ENCODE data around the gene TDP1.

Gene TDP1

GRCh38 chr14:89941830-89942377 is 13.8 kb upstream of the TDP1 start:
- no peak for DNase-seq (ENCODE audit: low spot score)

GRCh38 chr14:89947344-89947743 is 8.4 kb upstream of the TDP1 start:
- DNase-seq (ENCODE audit: low spot score) = no peak

GRCh38 chr14:89952576-89952975 is 3.2 kb upstream of the TDP1 start:
- no peak for DNase-seq (ENCODE audit: low spot score)

- DNase-seq (ENCODE audit: low spot score) = no peak
These were observed 2.1 kb upstream of the TDP1 start for GRCh38 chr14:89953602-89954001.

- DNase-seq (ENCODE audit: low spot score) = peak; percentile 97
These were observed 1.4 kb upstream of the TDP1 start, which contains the start of gene EFCAB11 for GRCh38 chr14:89954070-89955021. TSS of gene EFCAB11 (minus strand) at chr14:89954730. CDS start at chr14:89954660, 70 bp downstream.

GRCh38 chr14:89955022-89955744 is 544 bp upstream of the TDP1 start:
- no peak for DNase-seq (ENCODE audit: low spot score)

- DNase-seq (ENCODE audit: low spot score) = no peak
These were observed 908 bp downstream of the TDP1 start for GRCh38 chr14:89956661-89957009.

GRCh38 chr14:89957376-89957775 is 1.6 kb downstream of the TDP1 start:
- DNase-seq (ENCODE audit: low spot score) = no peak

GRCh38 chr14:89957791-89958190 is 2.1 kb downstream of the TDP1 start:
- DNase-seq (ENCODE audit: low spot score) = no peak

- DNase-seq (ENCODE audit: low spot score) = no peak
These were observed 3.2 kb downstream of the TDP1 start for GRCh38 chr14:89958966-89959365.

GRCh38 chr14:89959853-89960445 is 4.2 kb downstream of the TDP1 start:
- no peak for DNase-seq (ENCODE audit: low spot score)

- DNase-seq (ENCODE audit: low spot score) = no peak
These were observed 5.2 kb downstream of the TDP1 start for GRCh38 chr14:89960914-89961313.

GRCh38 chr14:89963288-89963978 is 7.7 kb downstream of the TDP1 start:
- DNase-seq (ENCODE audit: low spot score) = no peak

- DNase-seq (ENCODE audit: low spot score) = no peak
These were observed 10.1 kb downstream of the TDP1 start for GRCh38 chr14:89965839-89966238.

- peak; percentile 63 for DNase-seq (ENCODE audit: low spot score)
These were observed 17.6 kb downstream of the TDP1 start for GRCh38 chr14:89973234-89973823.

- DNase-seq (ENCODE audit: low spot score) = no peak
These were observed 21.9 kb downstream of the TDP1 start for GRCh38 chr14:89977668-89978067.

GRCh38 chr14:89978656-89979055 is 22.9 kb downstream of the TDP1 start:
- DNase-seq (ENCODE audit: low spot score) = no peak

- DNase-seq (ENCODE audit: low spot score) = no peak
These were observed 27.6 kb downstream of the TDP1 start for GRCh38 chr14:89983375-89983774.

GRCh38 chr14:89986462-89987160 is 30.9 kb downstream of the TDP1 start:
- DNase-seq (ENCODE audit: low spot score) = no peak

- no peak for DNase-seq (ENCODE audit: low spot score)
These were observed 31.4 kb downstream of the TDP1 start for GRCh38 chr14:89987161-89987475.

- no peak for DNase-seq (ENCODE audit: low spot score)
These were observed 33.1 kb downstream of the TDP1 start for GRCh38 chr14:89988787-89989186.

Data from ecto neural progenitor cell (in vitro differentiated cells).